Heart left ventricle (tissue), 16 donors: ENCODE data around the gene COL23A1. TPM values are rescaled to one million over a fixed set of nuclear protein-coding genes. Genes with fewer than 3 reads are reported as not detected.

Experiments used
- ATAC-seq, 4 donors: fragments of 200-7000 bp; cut with Tn5 transposase; one replicate each; pipeline ENCODE4 v1.9.1; 2020 to 2022; ENCODE audit warnings: moderate library complexity in 4 of 4, mild to moderate bottlenecking in 3 of 4, moderate number of reproducible peaks in 1 of 4
- DNase-seq, 5 donors: peaks; one replicate each; pipeline ENCODE4 v3.0.0-alpha.2; 2020
- H3K27ac ChIP-seq, 12 donors: fragments of 200-600 bp; sonication (generic) in 4 of 12; one replicate each; pipeline versions ENCODE4 v1.5.0 to v1.8.0; 2016 to 2022; ENCODE audit warnings: mild to moderate bottlenecking in 2 of 12
- H3K27me3 ChIP-seq, 9 donors: fragments of 200-600 bp; sonication (generic) in 2 of 9; one replicate each; pipeline versions ENCODE4 v1.5.1 to v1.8.0; 2016 to 2022; ENCODE audit warnings: mild to moderate bottlenecking in 3 of 9
- H3K36me3 ChIP-seq, 9 donors: fragments of 200-600 bp; sonication (generic) in 2 of 9; one replicate each; pipeline versions ENCODE4 v1.5.0 to v1.8.0; 2018 to 2022; ENCODE audit warnings: mild to moderate bottlenecking in 2 of 9
- H3K4me1 ChIP-seq, 12 donors: fragments of 200-600 bp; sonication (generic) in 4 of 12; one replicate each; pipeline versions ENCODE4 v1.5.0 to v1.8.0; 2016 to 2022; ENCODE audit warnings: mild to moderate bottlenecking in 3 of 12
- H3K4me3 ChIP-seq, 12 donors: fragments of 200-600 bp; sonication (generic) in 4 of 12; one replicate each; pipeline versions ENCODE4 v1.5.0 to v1.8.0; 2017 to 2022; ENCODE audit warnings: mild to moderate bottlenecking in 9 of 12, moderate library complexity in 4 of 12
- H3K9me3 ChIP-seq, 12 donors: fragments of 200-600 bp; sonication (generic) in 4 of 12; one replicate each; pipeline versions ENCODE4 v1.5.0 to v1.8.0; 2016 to 2022; ENCODE audit warnings: mild to moderate bottlenecking in 1 of 12
- POLR2A ChIP-seq, 2 donors: fragments of 450-650 bp; IDR thresholded peaks; one replicate each; pipeline ENCODE4 v1.6.1; 2017; ENCODE audit warnings: antibody characterized with exemption in 2 of 2, mild to moderate bottlenecking in 2 of 2, moderate library complexity in 2 of 2
- WGBS, 4 donors: extraction: QIAGEN DNeasy Blood & Tissue Kit in 2 of 4; methylation state at CpG; one replicate each; pipeline versions ENCODE4 v1.1.5 to v1.1.7; 2013 to 2018; 5-methylcytosine and 5-hydroxymethylcytosine counted together
- intact Hi-C, 10 donors: fragments of 100-400 bp; cut with DNase I; formaldehyde crosslinking; loops; one replicate each; pipeline versions ENCODE4 v1.11.1 to v1.14.2; 2022
- polyA plus RNA-seq, 2 donors: library from polyadenylated mRNA; stranded (reverse); fragments of 200-250 nt; gene quantifications; one replicate each; pipeline ENCODE4 v1.2.3, GENCODE V29; 2013
- total RNA-seq, 9 donors: library from RNA; depleted of rRNA in 2 of 9; stranded (reverse); fragments of >200 nt in 2 of 9; fragmentation: NEBNext Ultra II Directional in 3 of 9; extraction: Animal tissue kit (Norgen Biotek cat#: 25700) in 3 of 9; gene quantifications; one replicate each; pipeline versions ENCODE4 v1.1.0 to v1.2.4, GENCODE V29; 2016 to 2023
- TF ChIP-seq, protein P1 (sequence below), 12 donors: fragments of 200-600 bp; sonication (generic) in 4 of 12; IDR thresholded peaks; one replicate each; pipeline versions ENCODE4 v1.5.0 to v1.8.0; 2018 to 2022; ENCODE audit warnings: antibody characterized with exemption in 12 of 12, mild to moderate bottlenecking in 5 of 12
- donor health status: ischemic (EF 13 %, LVEDD 7.1; RV severe dilation, severe dysfunction).
- donor health status: healthy with polysubstance abuse.
- donor health status: DM: no; HTN: yes; CAD: no.
- donor health status: DM: no; HTN: no; CAD: no.
- donor health status: ischemic (EF 25% LVEDD 6.9; RV normal size, moderate dysfunction).
- donor health status: ischemic (EF 25% LVEDD 5.7; RV mildly dilated, moderate dysfunction).
- donor health status: healthy.
- donor health status: DM: yes; HTN: yes; CAD: no.
- donor health status: ischemic (EF 35%, LVEDD 5.7; RV mildly dilated, moderate dysfunction).
- donor health status: nonischemic (EF 11% LVEDD 7.7; RV severe dilation, severe dysfunction).
- donor health status: DM: yes; HTN: yes; CAD: no.
- donor health status: PGD.
- donor health status: ischemic (EF 29% LVEDD 5.4; RV normal size, mild dysfunction).
- donor health status: nonischemic (EF 23%, LVEDD 6.1; RV moderate dilation, normal function).

The COL23A1 gene
- total and polyA plus RNA-seq, 11 donors = 6.0 to 33.0 (median 18.8) TPM

DNA sequence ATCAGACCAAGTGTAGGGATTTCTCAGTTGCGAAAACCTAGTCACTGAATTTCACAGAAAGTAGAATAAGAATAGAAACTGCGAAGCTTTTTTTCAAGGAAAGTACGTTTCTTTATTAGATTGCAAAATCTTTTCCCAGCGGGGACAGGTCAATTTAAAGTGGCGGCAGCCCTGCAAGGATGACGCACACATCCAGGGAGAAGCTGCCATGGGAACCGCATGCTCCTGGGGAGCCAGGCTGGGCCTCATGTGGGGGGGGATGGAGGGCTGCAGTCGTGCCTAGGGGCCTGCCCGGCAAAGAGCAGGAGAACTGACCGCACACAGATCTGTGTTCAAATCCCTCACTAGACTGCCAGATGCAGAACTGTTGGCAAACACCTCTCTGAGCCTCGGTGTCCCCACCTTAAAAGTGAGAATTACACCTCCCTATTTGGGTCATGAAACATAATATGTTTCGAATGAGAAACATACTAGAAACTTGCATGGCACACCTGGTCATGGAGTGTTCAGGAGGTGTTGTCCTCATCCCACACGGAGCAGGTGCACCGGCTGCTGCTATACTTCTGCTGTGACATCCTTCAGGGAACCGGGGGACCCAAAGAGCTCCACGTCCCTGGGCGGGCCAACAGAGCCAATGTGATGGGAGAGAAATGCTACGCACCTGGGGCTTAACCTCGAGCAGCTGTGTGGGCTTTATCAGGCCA is 229.8 kb downstream of the COL23A1 start:
- intact Hi-C loops = no loop called here
- ATAC-seq = no peak
- 79 to 89% (median 81%) methylated on average over 19 of the region's 19 CpGs for WGBS, 4 donors
- no peaks in the 10 kb centered on the region for H3K9me3 ChIP-seq
- H3K27me3 ChIP-seq = peaks cover 0 to 5% (median 0%) of the 10 kb centered on the region in 9 donors
- H3K36me3 ChIP-seq = no peaks in the 10 kb centered on the region
- H3K27ac ChIP-seq = no peak overlapping the region
- peak in 1 of 5 donors; percentile 57 for DNase-seq
- H3K4me1 ChIP-seq = peaks cover 0 to 27% (median 11%) of the 10 kb centered on the region in 12 donors
- H3K4me3 ChIP-seq = no peak overlapping the region
- TF ChIP-seq, protein P1, sequence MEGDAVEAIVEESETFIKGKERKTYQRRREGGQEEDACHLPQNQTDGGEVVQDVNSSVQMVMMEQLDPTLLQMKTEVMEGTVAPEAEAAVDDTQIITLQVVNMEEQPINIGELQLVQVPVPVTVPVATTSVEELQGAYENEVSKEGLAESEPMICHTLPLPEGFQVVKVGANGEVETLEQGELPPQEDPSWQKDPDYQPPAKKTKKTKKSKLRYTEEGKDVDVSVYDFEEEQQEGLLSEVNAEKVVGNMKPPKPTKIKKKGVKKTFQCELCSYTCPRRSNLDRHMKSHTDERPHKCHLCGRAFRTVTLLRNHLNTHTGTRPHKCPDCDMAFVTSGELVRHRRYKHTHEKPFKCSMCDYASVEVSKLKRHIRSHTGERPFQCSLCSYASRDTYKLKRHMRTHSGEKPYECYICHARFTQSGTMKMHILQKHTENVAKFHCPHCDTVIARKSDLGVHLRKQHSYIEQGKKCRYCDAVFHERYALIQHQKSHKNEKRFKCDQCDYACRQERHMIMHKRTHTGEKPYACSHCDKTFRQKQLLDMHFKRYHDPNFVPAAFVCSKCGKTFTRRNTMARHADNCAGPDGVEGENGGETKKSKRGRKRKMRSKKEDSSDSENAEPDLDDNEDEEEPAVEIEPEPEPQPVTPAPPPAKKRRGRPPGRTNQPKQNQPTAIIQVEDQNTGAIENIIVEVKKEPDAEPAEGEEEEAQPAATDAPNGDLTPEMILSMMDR (IDR thresholded peaks at IDR 0.05) = no peak
- TF ChIP-seq POLR2A (IDR thresholded peaks at IDR 0.05) = no peak

DNA sequence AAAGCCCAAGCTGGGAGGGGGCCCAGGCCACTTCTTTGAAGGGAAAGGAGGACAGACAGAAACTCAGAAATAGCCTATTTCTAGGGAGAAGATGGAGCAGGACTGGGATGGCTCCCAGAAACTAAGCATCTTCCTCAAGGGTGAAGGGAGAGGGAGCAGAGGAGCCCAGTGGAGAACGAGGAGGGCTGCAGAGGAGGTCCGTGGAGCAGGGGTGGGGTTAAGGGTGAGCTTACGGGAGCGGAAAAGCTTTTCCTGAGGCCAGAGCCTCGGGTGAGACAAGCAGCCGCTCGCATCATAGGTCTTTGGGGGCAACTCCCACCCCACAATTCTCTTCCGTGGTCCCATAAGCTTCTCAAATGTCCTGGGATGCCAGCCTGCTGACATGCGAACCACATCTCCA is 230.5 kb downstream of the COL23A1 start:
- no peaks in the 10 kb centered on the region for H3K36me3 ChIP-seq
- H3K27me3 ChIP-seq = peaks cover 0 to 6% (median 0%) of the 10 kb centered on the region in 9 donors
- H3K4me3 ChIP-seq = no peak overlapping the region
- TF ChIP-seq, protein P1 (IDR thresholded peaks at IDR 0.05) = no peak
- no peak for TF ChIP-seq POLR2A (IDR thresholded peaks at IDR 0.05)
- intact Hi-C loops = no loop called here
- WGBS, 4 donors = 58 to 64% (median 61%) methylated on average over 9 of the region's 9 CpGs
- H3K9me3 ChIP-seq = no peaks in the 10 kb centered on the region
- DNase-seq (peak in 1 of 5 donors; percentile 4), ATAC-seq (no peak)
- H3K27ac ChIP-seq = no peak overlapping the region
- peaks cover 0 to 27% (median 11%) of the 10 kb centered on the region in 12 donors for H3K4me1 ChIP-seq

DNA sequence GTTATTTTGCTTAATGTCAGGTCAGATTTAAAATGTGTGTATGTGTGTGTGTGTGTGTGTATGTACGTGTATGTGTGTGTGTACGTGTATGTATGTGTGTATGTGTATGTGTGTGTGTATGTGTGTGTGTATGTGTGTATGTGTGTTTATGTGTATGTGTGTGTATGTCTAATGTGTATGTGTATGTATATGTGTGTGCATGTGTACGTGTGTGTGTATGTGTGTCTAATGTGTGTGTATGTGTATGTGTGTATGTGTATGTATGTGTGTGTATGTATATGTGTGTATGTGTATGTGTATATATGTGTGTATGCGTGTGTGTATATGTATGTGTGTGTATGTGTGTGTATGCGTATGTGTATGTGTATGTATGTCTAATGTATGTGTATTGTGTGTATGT is 232.5 kb downstream of the COL23A1 start:
- H3K27ac ChIP-seq = peak overlapping the region in 1 of 12 donors; percentile 20
- peaks cover 0 to 12% (median 0%) of the 10 kb centered on the region in 9 donors for H3K27me3 ChIP-seq
- no peaks in the 10 kb centered on the region for H3K9me3 ChIP-seq
- no peak overlapping the region for H3K4me3 ChIP-seq
- intact Hi-C loops = no loop called here
- no peaks in the 10 kb centered on the region for H3K36me3 ChIP-seq
- DNase-seq (no peak), ATAC-seq (no peak)
- WGBS, 4 donors = 66 to 78% (median 74%) methylated on average over 5 of the region's 5 CpGs
- peaks cover 0 to 17% (median 11%) of the 10 kb centered on the region in 12 donors for H3K4me1 ChIP-seq
- no peak for TF ChIP-seq POLR2A (IDR thresholded peaks at IDR 0.05)
- TF ChIP-seq, protein P1 (IDR thresholded peaks at IDR 0.05) = no peak

DNA sequence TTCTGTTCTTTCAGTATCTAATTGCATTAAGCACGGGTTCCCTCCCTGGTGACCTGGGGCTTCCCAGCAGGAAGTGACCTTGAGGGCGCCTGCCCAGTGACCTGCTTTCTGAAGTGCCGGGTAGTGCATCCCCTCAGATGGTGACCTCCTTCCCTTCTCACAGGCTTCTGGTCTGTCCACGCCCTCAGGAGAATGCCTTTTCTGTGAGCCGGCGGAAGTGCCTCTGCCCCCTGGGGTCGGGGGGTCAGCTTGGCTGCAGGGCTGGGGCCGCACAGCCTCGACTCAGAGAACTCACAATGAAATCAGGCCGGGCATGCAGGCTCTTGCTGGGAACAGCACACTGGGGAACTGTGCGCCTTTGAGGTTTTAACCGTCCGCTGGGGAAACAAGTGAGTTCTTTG is 233.1 kb downstream of the COL23A1 start:
- no peaks in the 10 kb centered on the region for H3K36me3 ChIP-seq
- H3K4me1 ChIP-seq = peaks cover 0 to 17% (median 11%) of the 10 kb centered on the region in 12 donors
- H3K27ac ChIP-seq = peak overlapping the region in 1 of 12 donors; percentile 20
- H3K27me3 ChIP-seq = peaks cover 0 to 12% (median 0%) of the 10 kb centered on the region in 9 donors
- intact Hi-C loops = no loop called here
- DNase-seq (peak in 3 of 5 donors; percentile 28 to 67 (median 54)), ATAC-seq (peak in 3 of 4 donors; percentile 46 to 58 (median 56))
- H3K9me3 ChIP-seq = no peaks in the 10 kb centered on the region
- WGBS, 4 donors = 32 to 55% (median 40%) methylated on average over 12 to 13 of the region's 13 CpGs
- no peak for TF ChIP-seq POLR2A (IDR thresholded peaks at IDR 0.05)
- TF ChIP-seq, protein P1 (IDR thresholded peaks at IDR 0.05) = no peak
- H3K4me3 ChIP-seq = no peak overlapping the region
